GM10847 (cell line): ENCODE results near the gene PALMD.

Experiments
- POLR2A ChIP-seq: IDR thresholded peaks from 2 replicates; pipeline ENCODE4 v1.6.1; 2011; ENCODE audit not compliant: insufficient read length; ENCODE audit errors: extremely low read depth

PALMD gene

GRCh38 chr1:99619583-99619982, 26.3 kb upstream of the PALMD start:
- no peak for TF ChIP-seq POLR2A

- no peak for TF ChIP-seq POLR2A
Measured at GRCh38 chr1:99621340-99621901, 24.5 kb upstream of the PALMD start.

- no peak for TF ChIP-seq POLR2A
Measured at GRCh38 chr1:99622702-99623347, 23.1 kb upstream of the PALMD start.

GRCh38 chr1:99623554-99623953, 22.4 kb upstream of the PALMD start:
- no peak for TF ChIP-seq POLR2A

GRCh38 chr1:99627615-99628014, 18.3 kb upstream of the PALMD start:
- no peak for TF ChIP-seq POLR2A

GRCh38 chr1:99629164-99629563, 16.7 kb upstream of the PALMD start:
- TF ChIP-seq POLR2A = no peak

- no peak for TF ChIP-seq POLR2A
Measured at GRCh38 chr1:99634971-99635624, 10.8 kb upstream of the PALMD start.

GRCh38 chr1:99635664-99636063, 10.2 kb upstream of the PALMD start:
- TF ChIP-seq POLR2A = no peak

- no peak for TF ChIP-seq POLR2A
Measured at GRCh38 chr1:99636647-99637175, 9.2 kb upstream of the PALMD start.

GRCh38 chr1:99638853-99639252, 7.1 kb upstream of the PALMD start:
- no peak for TF ChIP-seq POLR2A

GRCh38 chr1:99639408-99639807, 6.5 kb upstream of the PALMD start:
- no peak for TF ChIP-seq POLR2A

- no peak for TF ChIP-seq POLR2A
Measured at GRCh38 chr1:99639945-99640344, 6.0 kb upstream of the PALMD start.

- no peak for TF ChIP-seq POLR2A
Measured at GRCh38 chr1:99640672-99641071, 5.2 kb upstream of the PALMD start.

- no peak for TF ChIP-seq POLR2A
Measured at GRCh38 chr1:99641558-99641957, 4.4 kb upstream of the PALMD start.

- TF ChIP-seq POLR2A = no peak
Measured at GRCh38 chr1:99642053-99642452, 3.9 kb upstream of the PALMD start.

- no peak for TF ChIP-seq POLR2A
Measured at GRCh38 chr1:99643021-99643779, 2.7 kb upstream of the PALMD start.
